HG03103 (cell line): ENCODE results near the gene KCNMB2.

Experiments used
- ATAC-seq: cut with Tn5 transposase; IDR thresholded peaks from one replicate; pipeline ENCODE4 v1.9.1; 2021; ENCODE audit warnings: low read depth; ENCODE audit not compliant: unreplicated experiment

Gene KCNMB2

GRCh38 chr3:178795349-178795748 lies 259.1 kb downstream of the KCNMB2 start:
- ATAC-seq, result no peak

- no peak for ATAC-seq
Observed at GRCh38 chr3:178802259-178802658, 266.0 kb downstream of the KCNMB2 start.

DNA sequence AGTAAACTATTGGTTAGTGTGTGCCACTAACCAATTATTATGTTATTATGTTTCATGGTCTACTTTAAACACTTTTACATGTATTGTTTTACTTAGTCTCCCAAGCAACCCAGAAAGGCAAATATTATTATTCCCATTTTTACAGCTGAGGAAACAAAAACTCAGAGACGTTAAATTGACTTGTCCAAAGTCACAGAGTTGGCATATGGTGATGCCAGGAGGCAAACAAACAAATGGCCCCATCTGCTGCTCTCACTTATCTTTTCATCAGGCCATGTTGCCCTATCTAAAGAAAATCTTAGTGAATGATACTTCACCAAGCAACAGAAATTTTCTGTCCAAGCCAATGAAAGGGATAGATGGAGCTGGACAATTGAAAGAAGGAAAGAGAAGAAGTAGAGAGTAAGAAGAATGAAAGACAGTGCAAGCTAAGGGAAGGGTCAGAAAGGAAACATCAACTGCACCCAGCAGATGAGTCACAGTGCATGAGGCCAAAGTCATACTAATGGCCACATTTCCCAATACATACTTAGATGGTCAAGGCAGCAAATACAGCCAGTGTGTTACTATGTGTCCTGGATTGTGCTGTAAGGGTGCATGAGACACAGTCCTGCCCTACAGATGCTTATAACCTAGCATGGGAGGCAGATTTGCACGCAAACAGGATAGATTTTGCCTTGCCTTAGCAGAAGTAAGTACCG lies 266.9 kb downstream of the KCNMB2 start:
- ATAC-seq, result no peak

DNA sequence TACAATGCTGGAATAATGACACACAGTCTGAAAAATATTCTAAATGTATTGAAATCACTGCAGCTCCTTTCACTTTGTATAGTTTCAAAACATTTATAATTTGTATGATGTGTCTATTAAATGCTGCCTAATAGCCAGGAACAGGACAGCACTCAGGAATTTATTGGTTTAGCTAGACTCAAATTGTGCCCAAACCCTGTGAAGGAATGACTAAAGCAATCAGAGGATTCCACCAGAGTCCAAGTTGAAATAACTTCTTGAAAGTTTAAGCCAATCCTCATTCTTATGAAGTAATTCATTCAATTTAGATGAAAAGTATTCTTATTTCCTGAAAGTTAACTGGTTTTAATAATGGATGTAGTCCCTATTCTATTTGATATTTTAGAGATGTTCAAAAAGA lies 268.4 kb downstream of the KCNMB2 start:
- ATAC-seq, result no peak

- no peak for ATAC-seq
Observed at GRCh38 chr3:178805741-178806140, 269.5 kb downstream of the KCNMB2 start.

DNA sequence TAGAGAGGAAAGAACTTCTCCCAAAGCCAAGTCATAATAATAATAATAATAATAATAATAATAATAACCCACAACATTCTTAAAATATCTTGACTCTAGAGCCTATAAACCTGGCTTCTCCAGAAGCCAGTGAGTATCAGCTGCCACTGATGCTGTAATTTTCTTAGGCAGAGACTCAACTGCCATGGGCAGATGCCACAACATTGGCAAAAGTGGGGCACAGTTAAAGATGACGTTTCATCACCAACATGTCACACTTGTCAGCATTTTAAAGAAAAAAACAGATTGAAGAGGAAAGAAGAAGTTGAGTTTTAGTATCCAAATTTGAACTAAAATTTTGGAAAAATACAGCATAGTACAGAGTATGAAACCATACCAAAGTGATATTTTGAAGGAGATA lies 270.4 kb downstream of the KCNMB2 start:
- ATAC-seq, result no peak

- no peak for ATAC-seq
Observed at GRCh38 chr3:178807694-178808093, 271.5 kb downstream of the KCNMB2 start.

DNA sequence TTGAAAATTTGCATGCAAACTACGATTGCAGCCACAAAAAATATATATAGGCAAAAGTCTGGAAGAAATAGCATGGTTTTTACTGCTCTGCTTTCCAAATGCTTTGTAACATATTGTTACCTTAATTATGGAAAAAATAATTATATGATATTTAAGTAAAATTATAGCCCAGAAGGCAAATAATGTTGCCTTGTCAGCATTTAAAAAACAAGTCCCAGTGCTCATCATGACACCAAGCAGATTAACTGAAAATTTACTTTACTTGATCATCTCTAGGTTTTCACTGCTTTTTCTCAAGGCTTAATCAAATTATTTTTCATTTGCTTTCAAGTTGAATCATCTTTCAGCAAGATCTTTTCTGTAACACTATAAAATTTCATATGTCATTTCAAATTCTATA lies 272.5 kb downstream of the KCNMB2 start:
- no peak for ATAC-seq

DNA sequence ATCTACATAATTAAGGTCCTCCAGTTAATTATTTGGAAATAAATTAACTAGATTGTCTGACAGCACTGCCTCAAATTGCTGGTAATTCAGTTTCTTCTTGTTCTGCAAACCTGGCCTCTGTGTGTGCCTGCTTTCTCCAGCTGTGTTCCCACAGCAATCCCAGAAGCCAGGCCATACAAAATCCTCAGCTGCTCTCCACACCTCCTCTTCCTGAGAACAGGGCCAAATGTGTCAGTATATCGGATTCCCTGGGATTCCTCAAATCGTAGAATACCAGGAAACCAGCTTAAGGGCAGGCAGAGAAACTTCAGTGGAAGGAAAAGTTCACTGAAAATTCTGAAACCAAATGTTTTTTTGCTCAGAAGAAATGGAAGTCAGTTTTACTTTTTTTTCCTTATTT lies 273.9 kb downstream of the KCNMB2 start:
- no peak for ATAC-seq

GRCh38 chr3:178822722-178823121 lies 286.5 kb downstream of the KCNMB2 start:
- no peak for ATAC-seq

DNA sequence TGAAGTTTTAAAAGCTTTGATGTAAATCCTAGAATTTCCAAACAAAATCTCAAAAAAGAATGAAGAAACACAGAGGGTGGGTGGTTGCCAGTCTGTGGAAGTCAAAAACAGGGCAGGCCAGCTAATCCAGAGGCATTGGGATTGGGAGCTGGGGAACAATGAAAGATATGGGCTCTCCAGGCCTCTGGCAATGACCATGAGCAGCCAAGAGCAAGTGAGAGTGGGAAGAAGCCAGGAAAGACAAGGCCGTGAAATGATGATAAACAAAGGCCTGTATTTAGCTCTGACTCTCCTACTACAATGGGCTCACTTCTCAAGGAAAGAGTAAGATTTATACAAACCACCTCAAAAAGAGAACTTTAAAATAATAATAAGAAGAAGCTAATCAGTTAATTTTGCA lies 286.9 kb downstream of the KCNMB2 start:
- no peak for ATAC-seq

- ATAC-seq, result no peak
Observed at GRCh38 chr3:178823591-178824246, 287.5 kb downstream of the KCNMB2 start.

DNA sequence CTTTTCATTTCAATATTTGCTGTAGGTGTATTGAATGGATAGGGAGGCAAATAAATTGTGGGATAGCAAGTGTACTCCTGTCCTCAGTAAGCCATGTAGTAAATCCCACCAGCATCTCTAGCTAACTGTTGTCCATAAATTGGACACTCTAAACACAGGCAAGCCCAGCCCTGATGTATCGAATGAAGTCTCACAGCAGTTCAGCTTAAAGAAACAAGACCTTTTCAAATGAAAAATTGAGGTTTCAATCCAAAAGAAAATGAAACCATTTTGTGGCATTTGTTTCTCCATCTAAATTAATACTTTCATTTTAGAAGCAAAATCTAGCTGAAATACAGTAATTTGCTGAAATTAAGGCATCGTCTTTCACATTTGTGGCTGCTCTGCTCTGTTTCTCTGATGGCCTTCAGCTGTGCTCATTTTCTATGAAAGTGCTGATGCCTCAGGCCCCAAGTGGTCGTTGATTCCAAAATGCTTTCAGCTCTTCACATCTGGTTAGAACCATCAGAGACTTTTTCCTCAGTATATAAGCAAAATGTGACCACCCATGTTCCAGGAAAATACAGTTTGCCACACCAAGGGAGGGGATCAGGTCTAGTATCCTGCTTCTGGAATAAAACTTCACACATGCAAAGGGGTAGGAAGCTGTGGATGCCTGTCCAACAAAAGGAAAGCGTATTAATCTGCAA lies 290.3 kb downstream of the KCNMB2 start:
- ATAC-seq, result no peak

DNA sequence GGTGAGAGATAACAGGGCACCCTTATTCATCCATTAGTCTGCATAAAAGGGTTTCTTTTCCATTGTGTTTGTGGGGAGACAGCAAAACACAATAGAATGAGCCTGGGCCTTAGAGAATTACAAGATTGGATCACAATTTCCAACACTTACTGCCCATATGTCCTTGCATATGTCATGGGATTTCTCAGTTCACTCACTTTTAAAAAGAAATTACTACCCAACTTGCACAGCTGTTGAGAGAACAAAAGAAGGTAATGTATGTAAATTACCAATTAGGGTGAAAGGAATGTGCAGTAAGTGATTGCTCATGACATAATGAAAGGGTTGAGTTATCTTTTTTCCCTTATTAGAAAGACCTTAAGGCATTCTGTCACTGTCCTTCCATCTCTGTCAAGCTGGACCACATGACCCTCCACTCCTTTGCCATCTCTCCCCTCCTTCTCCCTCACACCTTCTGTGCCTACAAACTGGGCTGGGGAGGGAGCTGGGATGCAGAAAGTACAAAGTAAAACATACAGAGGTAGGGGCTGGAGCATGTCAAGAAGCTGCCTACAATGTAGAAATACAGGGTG lies 291.1 kb downstream of the KCNMB2 start:
- ATAC-seq, result no peak

- ATAC-seq, result no peak
Observed at GRCh38 chr3:178833695-178834094, 297.5 kb downstream of the KCNMB2 start.

GRCh38 chr3:178835033-178835432 lies 298.8 kb downstream of the KCNMB2 start:
- ATAC-seq, result no peak

- no peak for ATAC-seq
Observed at GRCh38 chr3:178837512-178837911, 301.3 kb downstream of the KCNMB2 start.

DNA sequence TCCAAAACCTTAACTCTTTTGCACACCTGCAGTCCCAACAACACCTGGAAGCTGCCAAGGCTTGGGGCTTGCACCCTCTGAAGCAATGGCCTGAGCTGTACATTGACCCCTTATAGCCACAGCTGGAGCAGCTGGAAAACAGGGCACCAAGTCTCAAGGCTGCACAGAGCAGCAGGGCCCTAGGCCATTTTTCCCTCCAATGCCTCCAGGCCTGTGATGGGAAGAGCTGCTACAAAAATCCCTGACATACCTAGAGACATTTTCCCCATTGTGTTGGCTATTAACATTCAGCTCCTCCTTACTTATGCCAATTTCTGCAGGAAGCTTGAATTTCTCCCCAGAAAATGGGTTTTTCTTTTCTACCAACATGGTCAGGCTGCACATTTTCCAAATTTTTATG lies 304.4 kb downstream of the KCNMB2 start:
- no peak for ATAC-seq

DNA sequence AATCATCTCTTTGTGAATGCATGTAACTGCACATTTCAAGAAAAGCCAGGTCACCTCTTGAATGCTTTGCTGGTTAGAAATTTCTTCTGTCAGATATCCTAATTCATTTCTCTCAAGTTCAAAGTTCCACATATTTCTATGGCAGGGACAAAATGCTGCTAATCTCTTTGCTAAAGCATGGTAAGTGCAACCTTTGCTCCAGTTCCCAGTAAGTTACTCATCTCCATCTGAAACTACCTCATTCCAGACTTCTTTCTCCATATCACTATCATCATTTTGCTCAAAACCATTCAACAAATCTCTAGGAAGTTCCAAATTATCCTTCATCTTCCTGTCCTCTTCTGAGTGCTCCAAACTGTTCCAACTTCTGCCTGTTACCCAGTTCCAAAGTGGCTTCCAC lies 304.8 kb downstream of the KCNMB2 start:
- ATAC-seq, result no peak

DNA sequence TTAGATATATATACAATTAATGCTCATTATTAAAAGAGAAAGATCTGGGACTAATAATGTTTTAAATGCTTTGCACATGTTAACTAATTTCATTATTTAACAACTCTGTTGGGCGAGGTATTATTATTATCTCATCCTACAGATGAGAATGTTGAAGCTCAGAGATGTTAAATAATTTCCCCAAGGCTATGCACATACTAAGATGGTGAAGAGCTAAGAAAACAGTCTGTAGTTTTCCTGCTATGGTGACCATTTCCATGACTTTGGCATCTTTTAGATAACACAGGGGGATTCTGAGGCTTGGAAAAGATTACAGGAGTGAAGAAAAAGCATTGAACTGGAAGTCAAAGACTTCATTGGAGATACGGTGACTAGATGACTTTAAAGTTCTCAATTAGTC lies 308.7 kb downstream of the KCNMB2 start:
- no peak for ATAC-seq

DNA sequence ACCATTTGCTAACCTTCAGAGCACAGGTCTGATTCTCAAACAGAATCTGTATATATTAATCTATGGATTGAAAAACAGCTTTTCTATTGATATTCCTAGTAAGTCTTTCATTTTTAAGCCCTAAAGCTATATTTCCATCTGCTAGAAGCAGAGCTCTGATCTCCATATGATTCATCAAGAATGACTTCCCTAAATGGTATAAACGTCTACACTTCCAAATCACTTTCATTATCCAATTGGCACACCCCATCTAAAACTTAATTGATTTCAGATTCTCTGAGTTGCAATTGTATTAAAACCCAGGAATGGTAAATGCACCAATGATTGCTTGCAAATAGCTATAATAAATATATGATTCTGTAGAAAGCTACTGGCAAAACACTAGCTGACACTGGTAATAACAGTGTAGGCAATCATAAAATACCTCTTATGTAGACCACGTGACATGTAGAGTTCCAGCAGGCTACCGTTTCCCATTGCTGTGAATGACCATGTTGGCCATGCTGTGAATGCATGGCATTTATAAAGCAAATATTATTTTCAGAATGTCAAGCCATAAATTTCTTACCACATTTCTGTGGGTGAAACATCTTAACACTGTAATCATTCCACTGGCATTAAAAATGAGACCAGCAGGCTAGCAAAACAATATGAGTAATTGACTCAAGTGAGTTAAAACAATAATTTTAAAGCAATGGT lies 309.3 kb downstream of the KCNMB2 start:
- no peak for ATAC-seq
